ENCODE results near the gene TREML2. TPM values are rescaled to one million over a fixed set of nuclear protein-coding genes. Genes with fewer than 3 reads are reported as not detected.

Gene TREML2
- total RNA-seq, 1 experiment from 2014 or later, result not detected

GRCh38 chr6:41222513-41222912 lies 21.6 kb upstream of the TREML2 start:
- no peak overlapping the region for H2AFZ ChIP-seq (ENCODE audit: low read length)
- ChIA-PET POLR2A (ENCODE audit: unreplicated experiment) (no interaction called here), CTCF (no interaction called here)
- BruUV-seq (replicated peaks), result no TSS peak
- DNase-seq (no peak), ATAC-seq (no peak)
- no peak overlapping the region for H3K4me2 ChIP-seq (ENCODE audit: low read length)
- H3K36me3 ChIP-seq (ENCODE audit: low read depth, low read length), result no peaks in the 10 kb centered on the region
- no peaks in the 10 kb centered on the region for H3K9me3 ChIP-seq (ENCODE audit: low read length)
- TF ChIP-seq, protein P1, sequence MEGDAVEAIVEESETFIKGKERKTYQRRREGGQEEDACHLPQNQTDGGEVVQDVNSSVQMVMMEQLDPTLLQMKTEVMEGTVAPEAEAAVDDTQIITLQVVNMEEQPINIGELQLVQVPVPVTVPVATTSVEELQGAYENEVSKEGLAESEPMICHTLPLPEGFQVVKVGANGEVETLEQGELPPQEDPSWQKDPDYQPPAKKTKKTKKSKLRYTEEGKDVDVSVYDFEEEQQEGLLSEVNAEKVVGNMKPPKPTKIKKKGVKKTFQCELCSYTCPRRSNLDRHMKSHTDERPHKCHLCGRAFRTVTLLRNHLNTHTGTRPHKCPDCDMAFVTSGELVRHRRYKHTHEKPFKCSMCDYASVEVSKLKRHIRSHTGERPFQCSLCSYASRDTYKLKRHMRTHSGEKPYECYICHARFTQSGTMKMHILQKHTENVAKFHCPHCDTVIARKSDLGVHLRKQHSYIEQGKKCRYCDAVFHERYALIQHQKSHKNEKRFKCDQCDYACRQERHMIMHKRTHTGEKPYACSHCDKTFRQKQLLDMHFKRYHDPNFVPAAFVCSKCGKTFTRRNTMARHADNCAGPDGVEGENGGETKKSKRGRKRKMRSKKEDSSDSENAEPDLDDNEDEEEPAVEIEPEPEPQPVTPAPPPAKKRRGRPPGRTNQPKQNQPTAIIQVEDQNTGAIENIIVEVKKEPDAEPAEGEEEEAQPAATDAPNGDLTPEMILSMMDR (conservative IDR thresholded peaks at IDR 0.05; ENCODE audit: low read depth, low read length), result no peak
- TF ChIP-seq EZH2 (IDR thresholded peaks at IDR 0.05; ENCODE audit: low read length, unreplicated experiment), result no peak
- no peak for TF ChIP-seq EZH2phosphoT487 (IDR thresholded peaks at IDR 0.05; ENCODE audit: borderline replicate concordance, low read length)
- intact Hi-C loops (cut with micrococcal nuclease), result no loop called here
- H3K9me2 ChIP-seq (replicated peaks; ENCODE audit: low read length), result no peaks in the 10 kb centered on the region
- peaks cover 12% of the 10 kb centered on the region; the same call in 1 of the 2 replicates for H3K4me1 ChIP-seq (ENCODE audit: insufficient read depth, low read length)
- no peak overlapping the region for H3K4me3 ChIP-seq (ENCODE audit: low read length)
- H3K27me3 ChIP-seq (ENCODE audit: low read length), result peaks cover 19% of the 10 kb centered on the region; the same call in 1 of the 2 replicates
- H3K79me2 ChIP-seq (ENCODE audit: low read length), result no peaks in the 10 kb centered on the region
- no peak overlapping the region for H3K27ac ChIP-seq (ENCODE audit: low read length)
- no peak overlapping the region for H3K9ac ChIP-seq (ENCODE audit: low read length)
- H3F3A ChIP-seq (ENCODE audit: low read length, unreplicated experiment), result no peaks in the 10 kb centered on the region
- H4K20me1 ChIP-seq (ENCODE audit: low read length), result no peaks in the 10 kb centered on the region

GRCh38 chr6:41222045-41222444 lies 21.1 kb upstream of the TREML2 start:
- BruUV-seq (replicated peaks), result no TSS peak
- H3K9ac ChIP-seq (ENCODE audit: low read length), result no peak overlapping the region
- H3K36me3 ChIP-seq (ENCODE audit: low read depth, low read length), result no peaks in the 10 kb centered on the region
- H3F3A ChIP-seq (ENCODE audit: low read length, unreplicated experiment), result no peaks in the 10 kb centered on the region
- H3K79me2 ChIP-seq (ENCODE audit: low read length), result no peaks in the 10 kb centered on the region
- H2AFZ ChIP-seq (ENCODE audit: low read length), result no peak overlapping the region
- H3K27me3 ChIP-seq (ENCODE audit: low read length), result peaks cover 14% of the 10 kb centered on the region; the same call in 1 of the 2 replicates
- H4K20me1 ChIP-seq (ENCODE audit: low read length), result no peaks in the 10 kb centered on the region
- H3K9me3 ChIP-seq (ENCODE audit: low read length), result no peaks in the 10 kb centered on the region
- H3K4me3 ChIP-seq (ENCODE audit: low read length), result no peak overlapping the region
- no peaks in the 10 kb centered on the region for H3K9me2 ChIP-seq (replicated peaks; ENCODE audit: low read length)
- no peak overlapping the region for H3K4me2 ChIP-seq (ENCODE audit: low read length)
- H3K4me1 ChIP-seq (ENCODE audit: insufficient read depth, low read length), result peaks cover 12% of the 10 kb centered on the region; the same call in 1 of the 2 replicates
- POLR2A ChIA-PET (ENCODE audit: unreplicated experiment), result no interaction called here
- TF ChIP-seq EZH2phosphoT487 (IDR thresholded peaks at IDR 0.05; ENCODE audit: borderline replicate concordance, low read length), result no peak
- TF ChIP-seq EZH2 (IDR thresholded peaks at IDR 0.05; ENCODE audit: low read length, unreplicated experiment), result no peak
- TF ChIP-seq, protein P1 (conservative IDR thresholded peaks at IDR 0.05; ENCODE audit: low read depth, low read length), result no peak
- ATAC-seq (no peak), DNase-seq (no peak)
- intact Hi-C loops (cut with micrococcal nuclease), result no loop called here
- CTCF ChIA-PET, result no interaction called here
- H3K27ac ChIP-seq (ENCODE audit: low read length), result no peak overlapping the region

DNA sequence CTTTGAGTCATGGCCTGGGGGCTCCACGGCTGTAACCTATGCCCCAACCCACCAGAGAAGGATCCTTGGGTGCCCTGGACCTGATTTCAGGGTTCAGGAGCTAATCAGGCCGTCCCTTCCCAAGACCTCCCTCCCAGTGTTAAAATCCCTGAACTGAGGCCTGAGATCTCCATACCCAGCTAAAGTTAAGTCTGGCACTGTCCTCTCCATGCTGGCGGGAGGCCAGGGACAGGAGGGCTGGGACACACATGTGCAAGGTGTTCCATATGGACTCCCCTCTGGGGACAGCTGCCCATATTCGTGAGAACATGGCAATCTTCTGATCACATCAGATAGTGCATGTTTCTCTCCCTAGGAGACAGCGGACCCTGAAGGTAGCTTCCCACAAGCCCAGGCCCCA lies 15.7 kb upstream of the TREML2 start:
- no peak overlapping the region for H3K27ac ChIP-seq (ENCODE audit: low read length)
- H3K9me2 ChIP-seq (replicated peaks; ENCODE audit: low read length), result no peaks in the 10 kb centered on the region
- no peaks in the 10 kb centered on the region for H3K36me3 ChIP-seq (ENCODE audit: low read depth, low read length)
- CTCF ChIA-PET, result no interaction called here
- H4K20me1 ChIP-seq (ENCODE audit: low read length), result no peaks in the 10 kb centered on the region
- peaks cover 8% of the 10 kb centered on the region for H3K27me3 ChIP-seq (ENCODE audit: low read length)
- H3K9me3 ChIP-seq (ENCODE audit: low read length), result peaks cover 9% of the 10 kb centered on the region; the same call in 1 of the 2 replicates
- H2AFZ ChIP-seq (ENCODE audit: low read length), result no peak overlapping the region
- H3K4me2 ChIP-seq (ENCODE audit: low read length), result no peak overlapping the region
- H3K4me3 ChIP-seq (ENCODE audit: low read length), result no peak overlapping the region
- no peak for DNase-seq
- no peaks in the 10 kb centered on the region for H3F3A ChIP-seq (ENCODE audit: low read length, unreplicated experiment)
- no peaks in the 10 kb centered on the region for H3K4me1 ChIP-seq (ENCODE audit: insufficient read depth, low read length)
- no TSS peak for BruUV-seq (replicated peaks)
- POLR2A ChIA-PET (ENCODE audit: unreplicated experiment), result no interaction called here
- no peaks in the 10 kb centered on the region for H3K79me2 ChIP-seq (ENCODE audit: low read length)
- TF ChIP-seq, protein P1 (conservative IDR thresholded peaks at IDR 0.05; ENCODE audit: low read depth, low read length), result no peak
- TF ChIP-seq EZH2phosphoT487 (IDR thresholded peaks at IDR 0.05; ENCODE audit: borderline replicate concordance, low read length), result no peak
- no peak for TF ChIP-seq EZH2 (IDR thresholded peaks at IDR 0.05; ENCODE audit: low read length, unreplicated experiment)
- ATAC-seq, result no peak
- intact Hi-C loops (cut with micrococcal nuclease), result no loop called here
- no peak overlapping the region for H3K9ac ChIP-seq (ENCODE audit: low read length)

All from PC-3 (cell line).